Transverse colon (tissue), 4 donors: ENCODE data around the gene TOP1.

Source experiments
- POLR2A ChIP-seq: fragments of 450-650 bp; IDR thresholded peaks from one replicate; pipeline ENCODE4 v1.6.1; 2016; ENCODE audit warnings: antibody characterized with exemption, mild to moderate bottlenecking, moderate library complexity
- POLR2AphosphoS5 ChIP-seq, 3 donors: sonication (generic); formaldehyde crosslinking; IDR thresholded peaks; one replicate each; pipeline ENCODE4 v1.6.1; 2016; ENCODE audit warnings: antibody characterized with exemption in 3 of 3
- TF ChIP-seq, protein P1 (sequence below), 5 experiments: fragments of 200-600 bp in 3 of 5; fragments of 450-650 bp in 2 of 5; sonication (generic) in 3 of 5; IDR thresholded peaks; 1 replicate in 2 of 5; 2 replicates in 3 of 5; pipeline ENCODE4 v1.5.1; 2016 to 2017; ENCODE audit warnings: antibody characterized with exemption in 5 of 5, inconsistent platforms in 3 of 5, mild to moderate bottlenecking in 2 of 5, moderate library complexity in 1 of 5

DNA sequence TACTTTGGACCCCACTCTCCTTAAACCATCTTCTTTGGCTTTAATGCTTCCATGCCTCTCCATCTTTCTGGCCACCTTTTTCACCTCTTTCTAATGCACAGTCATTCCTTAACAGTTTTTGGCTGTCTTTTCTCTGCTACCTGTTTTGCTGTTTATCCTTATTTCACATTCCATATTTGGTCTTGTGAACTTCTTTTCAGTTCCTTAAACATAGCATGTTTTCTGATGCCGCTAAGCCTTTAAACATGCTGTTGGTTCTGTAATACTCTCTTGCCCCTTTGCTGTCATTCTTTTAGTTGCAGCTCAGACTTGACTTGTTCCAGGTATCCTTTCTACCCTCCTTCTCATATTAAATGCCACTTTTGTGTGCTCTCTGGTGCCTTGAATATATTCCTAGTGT is 35.8 kb downstream of the TOP1 start:
- TF ChIP-seq, protein P1, sequence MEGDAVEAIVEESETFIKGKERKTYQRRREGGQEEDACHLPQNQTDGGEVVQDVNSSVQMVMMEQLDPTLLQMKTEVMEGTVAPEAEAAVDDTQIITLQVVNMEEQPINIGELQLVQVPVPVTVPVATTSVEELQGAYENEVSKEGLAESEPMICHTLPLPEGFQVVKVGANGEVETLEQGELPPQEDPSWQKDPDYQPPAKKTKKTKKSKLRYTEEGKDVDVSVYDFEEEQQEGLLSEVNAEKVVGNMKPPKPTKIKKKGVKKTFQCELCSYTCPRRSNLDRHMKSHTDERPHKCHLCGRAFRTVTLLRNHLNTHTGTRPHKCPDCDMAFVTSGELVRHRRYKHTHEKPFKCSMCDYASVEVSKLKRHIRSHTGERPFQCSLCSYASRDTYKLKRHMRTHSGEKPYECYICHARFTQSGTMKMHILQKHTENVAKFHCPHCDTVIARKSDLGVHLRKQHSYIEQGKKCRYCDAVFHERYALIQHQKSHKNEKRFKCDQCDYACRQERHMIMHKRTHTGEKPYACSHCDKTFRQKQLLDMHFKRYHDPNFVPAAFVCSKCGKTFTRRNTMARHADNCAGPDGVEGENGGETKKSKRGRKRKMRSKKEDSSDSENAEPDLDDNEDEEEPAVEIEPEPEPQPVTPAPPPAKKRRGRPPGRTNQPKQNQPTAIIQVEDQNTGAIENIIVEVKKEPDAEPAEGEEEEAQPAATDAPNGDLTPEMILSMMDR (IDR thresholded peaks at IDR 0.05), result no peak
- no peak for TF ChIP-seq POLR2A
- TF ChIP-seq POLR2AphosphoS5 (IDR thresholded peaks at IDR 0.05), result no peak
